ENCODE measurements around the gene APH1A.

The APH1A gene

GRCh38 chr1:150282558-150282958, 13.7 kb upstream of the APH1A start:
- in situ Hi-C loops (cut with HindIII; ENCODE audit: low pct_unique_long_range_greater_than_20kb, low sequenced_read_pairs): no loop called here
- DNase-seq (ENCODE audit: low read depth in 1 of 2, low spot score in 1 of 2): no peak
- TF ChIP-seq JUND (IDR thresholded peaks at IDR 0.05; ENCODE audit: low read depth): no peak

DNA sequence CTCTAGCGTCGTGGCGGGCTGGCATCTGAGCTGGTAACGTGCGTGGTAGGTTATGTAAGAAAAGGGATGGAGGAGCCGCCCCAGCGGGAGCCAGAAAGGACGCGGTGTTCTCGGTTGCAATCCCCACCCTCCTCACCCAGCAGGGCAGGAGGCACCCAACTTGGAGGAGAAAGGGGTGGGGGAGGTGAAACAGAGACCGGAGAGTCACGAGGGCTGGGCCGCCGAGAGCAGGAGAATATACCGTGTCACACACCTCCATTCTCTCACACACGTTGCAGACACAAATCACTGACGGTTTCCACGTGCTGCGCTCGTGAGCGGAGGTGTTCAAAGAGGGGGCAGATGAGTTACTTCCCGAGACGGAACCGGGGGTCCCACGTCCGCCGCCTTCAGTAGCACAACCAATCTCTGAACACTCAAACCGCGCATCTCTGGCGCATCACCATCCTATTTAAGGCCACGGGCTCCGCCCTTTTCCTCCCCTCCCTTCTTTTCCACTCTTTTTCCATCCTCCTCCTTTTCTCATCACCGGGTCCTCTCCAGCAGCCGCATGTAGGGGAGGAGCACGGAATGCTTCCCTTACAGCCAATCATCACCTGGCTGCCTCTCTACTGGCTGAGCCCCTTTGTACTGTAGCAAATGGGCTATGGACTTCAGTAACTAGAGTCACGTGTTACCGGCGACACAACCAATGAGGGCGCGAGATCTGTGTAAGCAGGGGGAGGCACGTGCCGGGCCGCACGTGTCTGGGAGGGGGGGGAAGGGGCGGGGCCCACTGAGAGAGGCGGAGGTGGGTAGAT, 13.1 kb upstream of the APH1A start, which contains the start of gene CIART:
CIART (plus strand) TSS at position 797 of the 800 bp plus-strand sequence. CDS start 714 bp downstream, outside the sequence.
- in situ Hi-C loops (cut with HindIII; ENCODE audit: low pct_unique_long_range_greater_than_20kb, low sequenced_read_pairs): no loop called here
- peak; percentile 90 to 100 for DNase-seq (ENCODE audit: low read depth in 1 of 2, low spot score in 1 of 2)
- no peak for TF ChIP-seq JUND (IDR thresholded peaks at IDR 0.05; ENCODE audit: low read depth)

GRCh38 chr1:150281221-150281757, 12.5 kb upstream of the APH1A start:
- DNase-seq (ENCODE audit: low read depth in 1 of 2, low spot score in 1 of 2): peak in 1 of 2 experiments; percentile 84
- TF ChIP-seq JUND (IDR thresholded peaks at IDR 0.05; ENCODE audit: low read depth): no peak
- in situ Hi-C loops (cut with HindIII; ENCODE audit: low pct_unique_long_range_greater_than_20kb, low sequenced_read_pairs): no loop called here

GRCh38 chr1:150280138-150280707, 11.4 kb upstream of the APH1A start:
- TF ChIP-seq JUND (IDR thresholded peaks at IDR 0.05; ENCODE audit: low read depth): no peak
- in situ Hi-C loops (cut with HindIII; ENCODE audit: low pct_unique_long_range_greater_than_20kb, low sequenced_read_pairs): no loop called here

DNA sequence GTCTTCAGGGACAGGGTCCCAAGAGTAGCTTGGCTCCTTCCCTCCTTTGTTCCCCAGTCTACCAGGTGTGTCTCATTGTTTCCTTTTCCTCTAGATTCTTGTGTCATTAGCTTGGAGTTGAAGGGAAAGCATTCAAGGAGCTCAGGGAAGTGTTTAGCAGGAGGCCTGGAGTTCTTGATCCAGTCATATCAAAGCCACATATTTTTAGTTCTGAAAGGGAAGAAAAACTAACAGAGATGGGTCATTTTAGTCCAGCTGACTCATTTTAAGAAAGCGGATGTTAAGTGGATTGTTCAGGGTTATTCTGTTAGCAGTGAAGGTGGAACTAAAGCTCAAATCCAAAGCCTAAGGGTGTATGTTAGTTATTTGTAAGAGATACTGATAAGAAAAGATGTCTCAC, 4.5 kb upstream of the APH1A start:
- DNase-seq (ENCODE audit: low read depth in 1 of 2, low spot score in 1 of 2): no peak
- no peak for TF ChIP-seq JUND (IDR thresholded peaks at IDR 0.05; ENCODE audit: low read depth)
- in situ Hi-C loops (cut with HindIII; ENCODE audit: low pct_unique_long_range_greater_than_20kb, low sequenced_read_pairs): no loop called here

More at GRCh38 chr1:150280138-150280707, 11.4 kb upstream of the APH1A start:
- DNase-seq (ENCODE audit: low read depth in 1 of 2, low spot score in 1 of 2): peak in 1 of 2 experiments; percentile 56

- in situ Hi-C loops (cut with HindIII; ENCODE audit: low pct_unique_long_range_greater_than_20kb, low sequenced_read_pairs): no loop called here
- TF ChIP-seq JUND (IDR thresholded peaks at IDR 0.05; ENCODE audit: low read depth): no peak
- DNase-seq (ENCODE audit: low read depth in 1 of 2, low spot score in 1 of 2): no peak
These were observed 2.6 kb upstream of the APH1A start for GRCh38 chr1:150271291-150271959.

- in situ Hi-C loops (cut with HindIII; ENCODE audit: low pct_unique_long_range_greater_than_20kb, low sequenced_read_pairs): no loop called here
- TF ChIP-seq JUND (IDR thresholded peaks at IDR 0.05; ENCODE audit: low read depth): no peak
- no peak for DNase-seq (ENCODE audit: low read depth in 1 of 2, low spot score in 1 of 2)
These were observed 635 bp upstream of the APH1A start for GRCh38 chr1:150269451-150269850.

- in situ Hi-C loops (cut with HindIII; ENCODE audit: low pct_unique_long_range_greater_than_20kb, low sequenced_read_pairs): no loop called here
- peak in 1 of 2 experiments; percentile 43 for DNase-seq (ENCODE audit: low read depth in 1 of 2, low spot score in 1 of 2)
- TF ChIP-seq JUND (IDR thresholded peaks at IDR 0.05; ENCODE audit: low read depth): no peak
These were observed 494 bp downstream of the APH1A start for GRCh38 chr1:150268340-150268704.

GRCh38 chr1:150267896-150268295, 920 bp downstream of the APH1A start:
- no peak for TF ChIP-seq JUND (IDR thresholded peaks at IDR 0.05; ENCODE audit: low read depth)
- in situ Hi-C loops (cut with HindIII; ENCODE audit: low pct_unique_long_range_greater_than_20kb, low sequenced_read_pairs): no loop called here
- DNase-seq (ENCODE audit: low read depth in 1 of 2, low spot score in 1 of 2): no peak

GRCh38 chr1:150263549-150263948, 5.3 kb downstream of the APH1A start:
- TF ChIP-seq JUND (IDR thresholded peaks at IDR 0.05; ENCODE audit: low read depth): no peak
- in situ Hi-C loops (cut with HindIII; ENCODE audit: low pct_unique_long_range_greater_than_20kb, low sequenced_read_pairs): no loop called here

DNA sequence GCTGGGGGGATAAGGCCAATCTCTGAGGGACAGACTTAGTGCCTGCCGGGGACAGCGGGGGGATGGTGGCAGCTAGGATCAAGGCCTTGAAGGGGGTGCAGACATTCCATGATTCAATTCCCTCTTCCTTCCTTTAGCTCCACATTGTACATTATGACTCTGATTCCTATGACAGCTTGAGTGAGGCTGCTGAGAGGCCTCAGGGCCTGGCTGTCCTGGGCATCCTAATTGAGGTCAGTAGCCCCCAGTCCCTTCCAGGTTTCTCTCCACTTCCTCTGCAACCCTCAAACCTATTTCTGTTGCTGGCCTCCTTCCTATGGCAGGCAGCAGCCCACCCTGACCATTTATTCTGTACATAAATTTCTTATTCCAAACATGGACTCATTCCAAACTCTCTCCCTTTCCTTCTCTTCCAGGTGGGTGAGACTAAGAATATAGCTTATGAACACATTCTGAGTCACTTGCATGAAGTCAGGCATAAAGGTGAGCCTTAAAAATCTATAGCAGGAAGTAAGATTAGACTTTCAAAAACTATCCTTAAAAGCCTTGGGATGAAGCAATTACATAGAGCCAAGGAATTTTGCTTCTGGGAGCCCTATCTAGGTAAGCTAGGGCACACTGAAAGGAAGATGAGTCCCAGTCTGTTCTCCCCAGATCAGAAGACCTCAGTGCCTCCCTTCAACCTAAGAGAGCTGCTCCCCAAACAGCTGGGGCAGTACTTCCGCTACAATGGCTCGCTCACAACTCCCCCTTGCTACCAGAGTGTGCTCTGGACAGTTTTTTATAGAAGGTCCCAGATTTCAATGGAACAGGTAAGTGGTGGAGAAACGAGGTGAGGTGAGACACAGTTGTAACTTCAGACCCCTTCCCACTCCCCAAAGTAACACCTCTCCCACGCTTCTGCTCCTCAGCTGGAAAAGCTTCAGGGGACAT, 6.2 kb downstream of the APH1A start:
- DNase-seq (ENCODE audit: low read depth in 1 of 2, low spot score in 1 of 2): no peak
- in situ Hi-C loops (cut with HindIII; ENCODE audit: low pct_unique_long_range_greater_than_20kb, low sequenced_read_pairs): no loop called here

More at GRCh38 chr1:150263549-150263948, 5.3 kb downstream of the APH1A start:
- no peak for DNase-seq (ENCODE audit: low read depth in 1 of 2, low spot score in 1 of 2)

DNA sequence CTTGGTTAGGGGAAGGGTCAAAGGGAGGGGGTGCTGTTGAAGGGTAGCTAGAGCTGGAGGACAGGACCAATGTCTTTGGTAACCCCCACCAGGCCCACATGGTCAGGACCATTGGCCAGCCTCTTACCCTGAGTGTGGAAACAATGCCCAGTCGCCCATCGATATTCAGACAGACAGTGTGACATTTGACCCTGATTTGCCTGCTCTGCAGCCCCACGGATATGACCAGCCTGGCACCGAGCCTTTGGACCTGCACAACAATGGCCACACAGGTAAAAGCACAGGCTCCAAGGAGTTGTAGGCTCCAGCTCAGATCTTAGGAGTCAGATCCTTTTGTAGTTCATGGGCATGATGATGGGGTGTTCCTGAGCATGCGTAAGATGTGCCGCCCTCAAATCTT, 7.4 kb downstream of the APH1A start:
- no peak for DNase-seq (ENCODE audit: low read depth in 1 of 2, low spot score in 1 of 2)
- in situ Hi-C loops (cut with HindIII; ENCODE audit: low pct_unique_long_range_greater_than_20kb, low sequenced_read_pairs): no loop called here
- TF ChIP-seq JUND (IDR thresholded peaks at IDR 0.05; ENCODE audit: low read depth): no peak

More for the DNA sequence above, 6.2 kb downstream of the APH1A start:
- TF ChIP-seq JUND (IDR thresholded peaks at IDR 0.05; ENCODE audit: low read depth): no peak
